HEK293T (cell line): Measurements from ENCODE around the gene TNPO3.

Experiments
- CTBP1 ChIP-seq: fragments of 450-650 bp; IDR thresholded peaks from 2 replicates; pipeline ENCODE4 v1.6.1; 2016; ENCODE audit warnings: borderline replicate concordance
- FOXM1 ChIP-seq: fragments of 450-650 bp; IDR thresholded peaks from 2 replicates; pipeline ENCODE4 v1.6.1; 2017; ENCODE audit warnings: mild to moderate bottlenecking, borderline replicate concordance
- SP1 ChIP-seq: fragments of 450-650 bp; IDR thresholded peaks from 2 replicates; pipeline ENCODE4 v1.6.1; 2017
- SUZ12 ChIP-seq: fragments of 450-650 bp; IDR thresholded peaks from 2 replicates; pipeline ENCODE4 v1.6.1; 2016; ENCODE audit warnings: mild to moderate bottlenecking

DNA sequence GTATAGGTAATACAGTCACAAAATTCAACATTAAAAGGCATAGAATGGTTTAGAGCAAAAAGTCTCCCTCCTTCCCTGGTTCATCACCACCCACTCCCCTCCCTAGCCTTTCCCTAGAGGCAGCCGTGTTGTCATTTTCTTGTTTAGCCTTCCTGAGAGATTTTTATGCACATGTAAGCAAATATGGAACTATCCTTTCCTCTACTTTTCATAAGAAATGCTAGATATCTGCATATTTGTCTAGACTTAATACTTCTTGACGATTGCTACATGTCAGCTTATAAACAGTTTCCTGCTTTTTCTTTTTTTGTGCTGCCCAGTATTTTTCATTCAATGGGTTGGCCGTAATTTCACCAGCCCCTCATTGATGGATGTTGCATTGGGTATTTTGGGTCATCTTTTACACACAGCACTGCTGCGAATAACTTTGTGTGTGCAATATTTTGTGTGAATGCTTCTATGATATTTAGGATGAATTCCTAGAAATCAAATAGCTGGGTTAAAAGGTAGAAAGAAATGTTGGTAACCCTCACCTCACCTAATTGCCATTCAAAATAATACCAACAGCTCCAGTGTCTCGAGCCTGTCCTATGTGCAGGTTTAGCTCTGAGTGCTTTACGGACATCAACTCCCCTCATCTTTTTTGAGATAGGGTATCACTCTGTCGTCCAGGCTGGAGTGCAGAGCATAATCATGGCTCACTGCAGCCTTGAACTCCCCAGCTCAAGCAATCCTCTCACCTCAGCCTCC, 110.2 kb downstream of the TNPO3 start:
- TF ChIP-seq FOXM1: no peak
- no peak for TF ChIP-seq SUZ12
- TF ChIP-seq CTBP1: no peak
- TF ChIP-seq SP1: no peak
